ENCODE measurements around the gene MED25.

Gene MED25

GRCh38 chr19:49809941-49810389 is 8.1 kb upstream of the MED25 start:
- TF ChIP-seq CTCF (IDR thresholded peaks at IDR 0.05; ENCODE audit: extremely low read depth, missing control alignments): no peak

GRCh38 chr19:49811328-49811727 is 6.8 kb upstream of the MED25 start:
- TF ChIP-seq CTCF (IDR thresholded peaks at IDR 0.05; ENCODE audit: extremely low read depth, missing control alignments): no peak
- DNase-seq (ENCODE audit: low spot score): no peak

More at GRCh38 chr19:49809941-49810389, 8.1 kb upstream of the MED25 start:
- no peak for DNase-seq (ENCODE audit: low spot score)

- no peak for DNase-seq (ENCODE audit: low spot score)
- no peak for TF ChIP-seq CTCF (IDR thresholded peaks at IDR 0.05; ENCODE audit: extremely low read depth, missing control alignments)
These were observed 5.6 kb upstream of the MED25 start for GRCh38 chr19:49812452-49812996.

GRCh38 chr19:49812997-49813861 is 4.9 kb upstream of the MED25 start, which contains the start of gene FUZ:
Gene FUZ (minus strand): TSS chr19:49813292. CDS start chr19:49813106, 186 bp downstream.
- DNase-seq (ENCODE audit: low spot score): peak; percentile 93
- TF ChIP-seq CTCF (IDR thresholded peaks at IDR 0.05; ENCODE audit: extremely low read depth, missing control alignments): no peak

GRCh38 chr19:49814010-49814409 is 4.1 kb upstream of the MED25 start:
- no peak for TF ChIP-seq CTCF (IDR thresholded peaks at IDR 0.05; ENCODE audit: extremely low read depth, missing control alignments)

GRCh38 chr19:49816590-49816989 is 1.5 kb upstream of the MED25 start:
- no peak for TF ChIP-seq CTCF (IDR thresholded peaks at IDR 0.05; ENCODE audit: extremely low read depth, missing control alignments)
- no peak for DNase-seq (ENCODE audit: low spot score)

More at GRCh38 chr19:49814010-49814409, 4.1 kb upstream of the MED25 start:
- no peak for DNase-seq (ENCODE audit: low spot score)
